ENCODE measurements around the gene IGFN1. TPM values are rescaled to one million over a fixed set of nuclear protein-coding genes. Genes with fewer than 3 reads are reported as not detected.

IGFN1 gene
- total and polyA plus RNA-seq, 2 of the 8 experiments (the other 6 are each of a cell fraction or from before 2014, with no cell fraction given), result not detected

- TF ChIP-seq SAP30 (IDR thresholded peaks at IDR 0.05; ENCODE audit: insufficient read depth, insufficient replicate concordance, low read length), result no peak
- no peak for TF ChIP-seq POU5F1 (IDR thresholded peaks at IDR 0.05; ENCODE audit: low read depth, low read length)
- no peak for TF ChIP-seq ZNF274 (IDR thresholded peaks at IDR 0.05; ENCODE audit: borderline replicate concordance, extremely low read depth, low read length)
Measured at GRCh38 chr1:201268604-201269151, 78.1 kb downstream of the IGFN1 start (continued).

Measured in H1 (cell line).